ENCODE results near the gene MLH3.

Gene MLH3

GRCh38 chr14:75018694-75019093 is 32.6 kb downstream of the MLH3 start:
- Histone ChIP-seq H3K4me3 (no peak overlapping the region), H3K27ac (no peak overlapping the region)
- TF ChIP-seq CTCF (IDR thresholded peaks at IDR 0.05), result no peak
- no peak for DNase-seq (ENCODE audit: low spot score)

GRCh38 chr14:75016815-75017214 is 34.5 kb downstream of the MLH3 start:
- Histone ChIP-seq H3K27ac (no peak overlapping the region), H3K4me3 (no peak overlapping the region)
- no peak for DNase-seq (ENCODE audit: low spot score)
- TF ChIP-seq CTCF (IDR thresholded peaks at IDR 0.05), result no peak

- Histone ChIP-seq H3K27ac (no peak overlapping the region), H3K4me3 (no peak overlapping the region)
- no peak for TF ChIP-seq CTCF (IDR thresholded peaks at IDR 0.05)
- DNase-seq (ENCODE audit: low spot score), result no peak
These were observed 35.8 kb downstream of the MLH3 start for GRCh38 chr14:75015496-75015895.

- Histone ChIP-seq H3K4me3 (no peak overlapping the region), H3K27ac (peak overlapping the region; percentile 22 to 30)
- no peak for DNase-seq (ENCODE audit: low spot score)
- TF ChIP-seq CTCF (IDR thresholded peaks at IDR 0.05), result no peak
These were observed 38.0 kb downstream of the MLH3 start for GRCh38 chr14:75013290-75013689.

GRCh38 chr14:75011356-75011994 is 39.8 kb downstream of the MLH3 start:
- no peak for TF ChIP-seq CTCF (IDR thresholded peaks at IDR 0.05)
- Histone ChIP-seq H3K4me3 (peak overlapping the region; percentile 10), H3K27ac (peak overlapping the region; percentile 58 to 70)
- no peak for DNase-seq (ENCODE audit: low spot score)

- Histone ChIP-seq H3K4me3 (no peak overlapping the region), H3K27ac (peak overlapping the region; percentile 58 to 70)
- no peak for TF ChIP-seq CTCF (IDR thresholded peaks at IDR 0.05)
- no peak for DNase-seq (ENCODE audit: low spot score)
These were observed 40.7 kb downstream of the MLH3 start for GRCh38 chr14:75010472-75011093.

- Histone ChIP-seq H3K4me3 (no peak overlapping the region), H3K27ac (no peak overlapping the region)
- DNase-seq (ENCODE audit: low spot score), result no peak
- no peak for TF ChIP-seq CTCF (IDR thresholded peaks at IDR 0.05)
These were observed 42.1 kb downstream of the MLH3 start for GRCh38 chr14:75009176-75009575.
